ENCODE results near the gene FBRS. TPM values are rescaled to one million over a fixed set of nuclear protein-coding genes. Genes with fewer than 3 reads are reported as not detected.
A peak's percentile ranks its signal among the peaks of the same experiment; 100 is the strongest.

The FBRS gene
- total and polyA plus RNA-seq, 2 of the 8 experiments (the other 6 are each of a cell fraction or from before 2014, with no cell fraction given): 2.4 to 13.9 TPM

DNA sequence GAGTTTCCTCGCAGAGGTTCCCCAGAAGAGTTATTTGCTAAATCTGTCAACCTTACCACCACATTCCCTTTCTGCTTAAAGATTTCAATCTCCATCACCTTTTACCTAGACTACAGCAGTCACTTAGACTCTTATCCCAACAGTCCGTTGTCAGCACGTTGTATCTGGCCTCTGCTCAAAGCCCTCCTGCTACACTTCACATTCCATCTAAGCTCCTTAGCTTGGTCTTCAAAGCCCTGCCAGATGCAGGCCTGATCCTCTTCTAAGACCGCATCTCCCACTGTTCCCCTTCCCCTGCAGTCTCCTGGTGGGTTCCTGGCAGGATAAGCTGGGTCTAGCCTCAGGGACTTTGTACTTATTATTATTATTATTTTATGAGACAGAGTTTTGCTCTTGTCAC lies 30.5 kb downstream of the FBRS start:
- TF ChIP-seq SUZ12 (IDR thresholded peaks at IDR 0.05; ENCODE audit: low read length) (0 out of 2 replicates have a peak, but pooled peaks have one; percentile 3), GTF2F1 (IDR thresholded peaks at IDR 0.05; ENCODE audit: borderline replicate concordance, low read depth, low read length) (no peak), RAD21 (IDR thresholded peaks at IDR 0.05 in 1 of 2, conservative IDR thresholded peaks at IDR 0.05 in 1 of 2; ENCODE audit: low read depth in 2 of 2, low read length in 2 of 2) (no peak)
- Histone ChIP-seq H4K5ac (ENCODE audit: insufficient read length, low read depth, low read length) (no peak overlapping the region), H4K91ac (replicated peaks; ENCODE audit: insufficient read length, low read length) (no peak overlapping the region), H3K79me2 (ENCODE audit: control insufficient read depth in 1 of 2, insufficient read depth in 2 of 2, low read length in 2 of 2) (no peaks in the 10 kb centered on the region), H3K18ac (ENCODE audit: extremely low read depth, low read length) (no peak overlapping the region), H2AFZ (ENCODE audit: low read length) (no peak overlapping the region), H3K9me3 (ENCODE audit: insufficient read depth in 2 of 2, low read depth in 1 of 2, low read length in 1 of 2) (no peaks in the 10 kb centered on the region; a peak in 1 of 4 replicates), H4K8ac (ENCODE audit: extremely low read depth, insufficient read depth, low read length) (no peak overlapping the region), H2AK5ac (ENCODE audit: low read depth, low read length) (no peak overlapping the region), H3K27me3 (replicated peaks in 1 of 4; ENCODE audit: control insufficient read depth in 3 of 4, extremely low read depth in 1 of 4, insufficient read depth in 3 of 4, low read length in 3 of 4) (peaks cover 90 to 99% (median 97%) of the 10 kb centered on the region in 4 experiments), H3K4me3 (ENCODE audit: extremely low read depth in 1 of 4, insufficient read depth in 2 of 4, low read depth in 3 of 4, low read length in 4 of 4) (no peak overlapping the region), H3K4me2 (ENCODE audit: insufficient read depth in 1 of 2, low read depth in 2 of 2, low read length in 2 of 2) (no peak overlapping the region), H3K27ac (ENCODE audit: low read depth, low read length) (no peak overlapping the region), H3K79me1 (ENCODE audit: low read depth, low read length) (no peaks in the 10 kb centered on the region), H3K4ac (replicated peaks; ENCODE audit: insufficient read length, low read depth, low read length) (no peak overlapping the region), H3K36me3 (ENCODE audit: control insufficient read depth in 2 of 4, insufficient read depth in 4 of 4, low read length in 3 of 4) (no peaks in the 10 kb centered on the region), H2BK5ac (ENCODE audit: low read depth, low read length) (no peak overlapping the region), H3K9ac (replicated peaks in 1 of 4; ENCODE audit: extremely low read depth in 1 of 4, low read depth in 3 of 4, low read length in 3 of 4) (no peak overlapping the region), H2BK20ac (ENCODE audit: low read length) (no peak overlapping the region), H3K14ac (ENCODE audit: insufficient read length) (no peak overlapping the region), H2BK15ac (ENCODE audit: low read length) (no peak overlapping the region), H2BK120ac (replicated peaks; ENCODE audit: low read depth, low read length) (no peak overlapping the region), H3K23me2 (ENCODE audit: low read depth, low read length) (no peaks in the 10 kb centered on the region), H2BK12ac (ENCODE audit: low read depth, low read length) (no peak overlapping the region), H3K4me1 (replicated peaks in 1 of 4; ENCODE audit: control insufficient read depth in 3 of 4, insufficient read depth in 4 of 4, low read length in 3 of 4) (peaks cover 0 to 5% (median 3%) of the 10 kb centered on the region in 4 experiments; a peak in 6 of 7 replicates), H3K23ac (ENCODE audit: insufficient read length) (no peak overlapping the region), H4K20me1 (replicated peaks in 1 of 2; ENCODE audit: control insufficient read depth in 1 of 2, insufficient read depth in 2 of 2, low read length in 2 of 2) (peaks cover 7 to 19% of the 10 kb centered on the region in 2 experiments), H3K56ac (replicated peaks; ENCODE audit: insufficient read length, low read depth, low read length) (no peak overlapping the region)
- 80% methylated on average over 4 of the region's 4 CpGs; no CpG with 5 or more reads in 1 of the 2 experiments for WGBS, 2 experiments (ENCODE audit: extremely low coverage in 1 of 2, insufficient coverage in 1 of 2, insufficient read length in 1 of 2, insufficient replicate concordance in 2 of 2, low coverage in 1 of 2, low lambda C conversion rate in 2 of 2, missing lambda C conversion rate in 1 of 2)
- DNase-seq (ENCODE audit: low read depth in 1 of 2, low spot score in 2 of 2) (no peak), FAIRE-seq (no peak)
- ChIA-PET CTCF (ENCODE audit: partially characterized antibody) (no interaction called here), POLR2A (ENCODE audit: partially characterized antibody) (no interaction called here)
